ENCODE measurements around the gene TENT4A.

The TENT4A gene

DNA sequence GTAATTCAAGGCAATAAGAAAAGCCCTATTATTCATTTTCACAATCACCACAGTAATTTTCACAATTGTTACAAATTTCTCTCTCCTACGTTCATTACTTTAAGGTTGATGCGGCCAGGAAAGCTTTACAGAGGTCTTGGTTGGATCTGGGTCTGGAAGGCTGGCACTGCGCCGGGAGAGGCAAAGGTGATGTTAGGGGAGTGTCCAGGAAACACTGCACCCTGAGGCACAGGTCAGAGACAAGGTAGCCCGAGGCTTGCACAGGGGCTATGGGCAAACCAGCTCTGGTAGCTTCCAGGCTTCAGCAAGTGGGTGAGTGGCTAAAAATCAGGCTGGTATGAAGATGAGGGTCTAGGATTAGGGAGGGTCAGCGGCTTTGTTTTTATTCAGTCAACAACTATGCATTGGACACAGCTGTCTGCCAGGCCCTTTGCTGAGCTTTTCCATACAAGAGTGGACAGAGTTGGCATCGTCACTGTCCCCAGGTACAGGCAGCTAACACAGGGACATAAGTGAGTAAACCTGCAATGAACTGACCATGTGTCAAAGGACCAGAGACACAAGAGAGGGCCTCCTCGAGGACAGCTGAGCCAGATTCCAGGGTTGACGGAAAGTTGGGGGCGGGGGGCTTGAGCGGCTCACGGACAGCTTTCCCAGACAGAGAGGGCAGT is 12.4 kb upstream of the TENT4A start:
- no peak for ATAC-seq
- TF ChIP-seq, protein P1, sequence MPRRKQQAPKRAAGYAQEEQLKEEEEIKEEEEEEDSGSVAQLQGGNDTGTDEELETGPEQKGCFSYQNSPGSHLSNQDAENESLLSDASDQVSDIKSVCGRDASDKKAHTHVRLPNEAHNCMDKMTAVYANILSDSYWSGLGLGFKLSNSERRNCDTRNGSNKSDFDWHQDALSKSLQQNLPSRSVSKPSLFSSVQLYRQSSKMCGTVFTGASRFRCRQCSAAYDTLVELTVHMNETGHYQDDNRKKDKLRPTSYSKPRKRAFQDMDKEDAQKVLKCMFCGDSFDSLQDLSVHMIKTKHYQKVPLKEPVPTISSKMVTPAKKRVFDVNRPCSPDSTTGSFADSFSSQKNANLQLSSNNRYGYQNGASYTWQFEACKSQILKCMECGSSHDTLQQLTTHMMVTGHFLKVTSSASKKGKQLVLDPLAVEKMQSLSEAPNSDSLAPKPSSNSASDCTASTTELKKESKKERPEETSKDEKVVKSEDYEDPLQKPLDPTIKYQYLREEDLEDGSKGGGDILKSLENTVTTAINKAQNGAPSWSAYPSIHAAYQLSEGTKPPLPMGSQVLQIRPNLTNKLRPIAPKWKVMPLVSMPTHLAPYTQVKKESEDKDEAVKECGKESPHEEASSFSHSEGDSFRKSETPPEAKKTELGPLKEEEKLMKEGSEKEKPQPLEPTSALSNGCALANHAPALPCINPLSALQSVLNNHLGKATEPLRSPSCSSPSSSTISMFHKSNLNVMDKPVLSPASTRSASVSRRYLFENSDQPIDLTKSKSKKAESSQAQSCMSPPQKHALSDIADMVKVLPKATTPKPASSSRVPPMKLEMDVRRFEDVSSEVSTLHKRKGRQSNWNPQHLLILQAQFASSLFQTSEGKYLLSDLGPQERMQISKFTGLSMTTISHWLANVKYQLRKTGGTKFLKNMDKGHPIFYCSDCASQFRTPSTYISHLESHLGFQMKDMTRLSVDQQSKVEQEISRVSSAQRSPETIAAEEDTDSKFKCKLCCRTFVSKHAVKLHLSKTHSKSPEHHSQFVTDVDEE (CRISPR knock-in tag; IDR thresholded peaks at IDR 0.05) = no peak
- TF ChIP-seq, protein P2, sequence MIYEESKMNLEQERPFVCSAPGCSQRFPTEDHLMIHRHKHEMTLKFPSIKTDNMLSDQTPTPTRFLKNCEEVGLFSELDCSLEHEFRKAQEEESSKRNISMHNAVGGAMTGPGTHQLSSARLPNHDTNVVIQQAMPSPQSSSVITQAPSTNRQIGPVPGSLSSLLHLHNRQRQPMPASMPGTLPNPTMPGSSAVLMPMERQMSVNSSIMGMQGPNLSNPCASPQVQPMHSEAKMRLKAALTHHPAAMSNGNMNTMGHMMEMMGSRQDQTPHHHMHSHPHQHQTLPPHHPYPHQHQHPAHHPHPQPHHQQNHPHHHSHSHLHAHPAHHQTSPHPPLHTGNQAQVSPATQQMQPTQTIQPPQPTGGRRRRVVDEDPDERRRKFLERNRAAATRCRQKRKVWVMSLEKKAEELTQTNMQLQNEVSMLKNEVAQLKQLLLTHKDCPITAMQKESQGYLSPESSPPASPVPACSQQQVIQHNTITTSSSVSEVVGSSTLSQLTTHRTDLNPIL (CRISPR knock-in tag; IDR thresholded peaks at IDR 0.05; ENCODE audit: low read depth) = no peak
- no peak for TF ChIP-seq ZFP3 (CRISPR knock-in tag; IDR thresholded peaks at IDR 0.05)
- TF ChIP-seq SNAI2 (CRISPR knock-in tag; IDR thresholded peaks at IDR 0.05) = no peak
- no peak for TF ChIP-seq TOX (CRISPR knock-in tag; IDR thresholded peaks at IDR 0.05; ENCODE audit: borderline replicate concordance)
- TF ChIP-seq OSR1 (CRISPR knock-in tag; IDR thresholded peaks at IDR 0.05) = no peak
- no peak for TF ChIP-seq RARB (CRISPR knock-in tag; IDR thresholded peaks at IDR 0.05)
- TF ChIP-seq TCF4 (CRISPR knock-in tag; IDR thresholded peaks at IDR 0.05; ENCODE audit: borderline replicate concordance) = no peak
- TF ChIP-seq ZC3H10 (CRISPR knock-in tag; IDR thresholded peaks at IDR 0.05) = no peak
- TF ChIP-seq ARNTL (CRISPR knock-in tag; IDR thresholded peaks at IDR 0.05; ENCODE audit: borderline replicate concordance, low read depth) = no peak
- TF ChIP-seq PPARA (CRISPR knock-in tag; IDR thresholded peaks at IDR 0.05; ENCODE audit: borderline replicate concordance) = no peak
- no peak for TF ChIP-seq BACH2 (CRISPR knock-in tag; IDR thresholded peaks at IDR 0.05; ENCODE audit: borderline replicate concordance)
- no peak for TF ChIP-seq ZNF70 (CRISPR knock-in tag; IDR thresholded peaks at IDR 0.05)
- TF ChIP-seq ESRRG (CRISPR knock-in tag; IDR thresholded peaks at IDR 0.05) = no peak
- TF ChIP-seq ZNF565 (CRISPR knock-in tag; conservative IDR thresholded peaks at IDR 0.05; ENCODE audit: low read depth) = no peak
- no peak for TF ChIP-seq GLIS3 (CRISPR knock-in tag; IDR thresholded peaks at IDR 0.05)
- TF ChIP-seq CSDC2 (CRISPR knock-in tag; IDR thresholded peaks at IDR 0.05) = no peak
- no peak for TF ChIP-seq ZFP30 (CRISPR knock-in tag; IDR thresholded peaks at IDR 0.05)
- no peak for TF ChIP-seq ISL1 (CRISPR knock-in tag; IDR thresholded peaks at IDR 0.05)

DNA sequence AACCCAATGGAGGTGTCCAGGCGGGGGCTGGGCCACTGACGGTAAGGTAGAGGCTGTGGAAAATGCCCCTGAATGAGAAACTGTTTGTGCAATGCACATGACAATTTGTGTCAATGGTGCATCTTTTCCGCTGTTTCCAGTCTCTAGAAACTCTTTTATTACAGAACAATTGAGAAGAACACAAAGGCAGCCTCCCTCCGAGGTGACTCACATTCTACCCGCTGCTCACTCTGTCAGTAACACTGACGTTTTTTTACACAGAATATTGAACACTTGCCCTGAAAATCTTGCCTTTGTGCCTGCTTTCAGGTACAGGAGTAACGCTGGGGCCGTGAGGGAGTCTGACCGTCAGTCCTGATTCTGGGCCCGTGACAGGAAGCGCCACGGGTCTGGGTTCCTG is 11.7 kb upstream of the TENT4A start:
- no peak for ATAC-seq

DNA sequence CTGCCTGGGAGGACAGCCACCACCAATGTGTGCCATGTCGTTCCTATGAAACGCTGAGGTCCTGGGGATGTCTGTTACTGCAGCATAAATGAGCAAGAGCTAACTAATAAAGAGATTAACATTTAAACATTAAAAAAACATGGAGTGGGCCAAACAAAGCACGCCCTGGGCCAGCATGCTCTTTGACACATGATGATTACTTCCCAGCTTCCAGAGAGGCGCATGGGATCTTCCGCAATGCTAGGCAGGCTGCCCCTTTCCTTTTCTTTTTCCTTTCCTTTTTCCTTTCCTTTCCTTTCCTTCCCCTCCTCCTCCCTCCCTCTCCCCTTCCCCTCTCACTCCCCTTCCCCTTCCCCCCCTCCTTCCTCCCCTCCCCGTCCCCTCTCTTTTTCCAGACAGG is 10.6 kb upstream of the TENT4A start:
- ATAC-seq = no peak
- TF ChIP-seq RARB (CRISPR knock-in tag; IDR thresholded peaks at IDR 0.05) (no peak), SNAI2 (CRISPR knock-in tag; IDR thresholded peaks at IDR 0.05) (no peak), ZNF70 (CRISPR knock-in tag; IDR thresholded peaks at IDR 0.05) (no peak), TCF4 (CRISPR knock-in tag; IDR thresholded peaks at IDR 0.05; ENCODE audit: borderline replicate concordance) (no peak), ZC3H10 (CRISPR knock-in tag; IDR thresholded peaks at IDR 0.05) (no peak), ZNF565 (CRISPR knock-in tag; conservative IDR thresholded peaks at IDR 0.05; ENCODE audit: low read depth) (no peak)
- TF ChIP-seq, protein P3, sequence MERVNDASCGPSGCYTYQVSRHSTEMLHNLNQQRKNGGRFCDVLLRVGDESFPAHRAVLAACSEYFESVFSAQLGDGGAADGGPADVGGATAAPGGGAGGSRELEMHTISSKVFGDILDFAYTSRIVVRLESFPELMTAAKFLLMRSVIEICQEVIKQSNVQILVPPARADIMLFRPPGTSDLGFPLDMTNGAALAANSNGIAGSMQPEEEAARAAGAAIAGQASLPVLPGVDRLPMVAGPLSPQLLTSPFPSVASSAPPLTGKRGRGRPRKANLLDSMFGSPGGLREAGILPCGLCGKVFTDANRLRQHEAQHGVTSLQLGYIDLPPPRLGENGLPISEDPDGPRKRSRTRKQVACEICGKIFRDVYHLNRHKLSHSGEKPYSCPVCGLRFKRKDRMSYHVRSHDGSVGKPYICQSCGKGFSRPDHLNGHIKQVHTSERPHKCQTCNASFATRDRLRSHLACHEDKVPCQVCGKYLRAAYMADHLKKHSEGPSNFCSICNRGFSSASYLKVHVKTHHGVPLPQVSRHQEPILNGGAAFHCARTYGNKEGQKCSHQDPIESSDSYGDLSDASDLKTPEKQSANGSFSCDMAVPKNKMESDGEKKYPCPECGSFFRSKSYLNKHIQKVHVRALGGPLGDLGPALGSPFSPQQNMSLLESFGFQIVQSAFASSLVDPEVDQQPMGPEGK (CRISPR knock-in tag; IDR thresholded peaks at IDR 0.05; ENCODE audit: borderline replicate concordance) = no peak
- TF ChIP-seq, protein P4, sequence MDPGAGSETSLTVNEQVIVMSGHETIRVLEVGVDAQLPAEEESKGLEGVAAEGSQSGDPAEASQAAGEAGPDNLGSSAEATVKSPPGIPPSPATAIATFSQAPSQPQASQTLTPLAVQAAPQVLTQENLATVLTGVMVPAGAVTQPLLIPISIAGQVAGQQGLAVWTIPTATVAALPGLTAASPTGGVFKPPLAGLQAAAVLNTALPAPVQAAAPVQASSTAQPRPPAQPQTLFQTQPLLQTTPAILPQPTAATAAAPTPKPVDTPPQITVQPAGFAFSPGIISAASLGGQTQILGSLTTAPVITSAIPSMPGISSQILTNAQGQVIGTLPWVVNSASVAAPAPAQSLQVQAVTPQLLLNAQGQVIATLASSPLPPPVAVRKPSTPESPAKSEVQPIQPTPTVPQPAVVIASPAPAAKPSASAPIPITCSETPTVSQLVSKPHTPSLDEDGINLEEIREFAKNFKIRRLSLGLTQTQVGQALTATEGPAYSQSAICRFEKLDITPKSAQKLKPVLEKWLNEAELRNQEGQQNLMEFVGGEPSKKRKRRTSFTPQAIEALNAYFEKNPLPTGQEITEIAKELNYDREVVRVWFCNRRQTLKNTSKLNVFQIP (CRISPR knock-in tag; IDR thresholded peaks at IDR 0.05; ENCODE audit: borderline replicate concordance, low read depth) = no peak
- TF ChIP-seq, protein P5, sequence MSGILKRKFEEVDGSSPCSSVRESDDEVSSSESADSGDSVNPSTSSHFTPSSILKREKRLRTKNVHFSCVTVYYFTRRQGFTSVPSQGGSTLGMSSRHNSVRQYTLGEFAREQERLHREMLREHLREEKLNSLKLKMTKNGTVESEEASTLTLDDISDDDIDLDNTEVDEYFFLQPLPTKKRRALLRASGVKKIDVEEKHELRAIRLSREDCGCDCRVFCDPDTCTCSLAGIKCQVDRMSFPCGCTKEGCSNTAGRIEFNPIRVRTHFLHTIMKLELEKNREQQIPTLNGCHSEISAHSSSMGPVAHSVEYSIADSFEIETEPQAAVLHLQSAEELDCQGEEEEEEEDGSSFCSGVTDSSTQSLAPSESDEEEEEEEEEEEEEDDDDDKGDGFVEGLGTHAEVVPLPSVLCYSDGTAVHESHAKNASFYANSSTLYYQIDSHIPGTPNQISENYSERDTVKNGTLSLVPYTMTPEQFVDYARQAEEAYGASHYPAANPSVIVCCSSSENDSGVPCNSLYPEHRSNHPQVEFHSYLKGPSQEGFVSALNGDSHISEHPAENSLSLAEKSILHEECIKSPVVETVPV (CRISPR knock-in tag; IDR thresholded peaks at IDR 0.05) = no peak

More for the DNA sequence above, 11.7 kb upstream of the TENT4A start:
- TF ChIP-seq RARB (CRISPR knock-in tag; IDR thresholded peaks at IDR 0.05) = no peak
- TF ChIP-seq, protein P2 (CRISPR knock-in tag; IDR thresholded peaks at IDR 0.05; ENCODE audit: low read depth) = no peak
